ENCODE data around the gene LRRC32. TPM values are rescaled to one million over a fixed set of nuclear protein-coding genes. Genes with fewer than 3 reads are reported as not detected.

The LRRC32 gene
- total RNA-seq, 4 donors from 2014 or later, result 15.6 to 42.5 (median 17.9) TPM

GRCh38 chr11:76680518-76681425 lies 10.2 kb upstream of the LRRC32 start:
- Histone ChIP-seq H3K9me3 (no peaks in the 10 kb centered on the region), H3K27me3 (no peaks in the 10 kb centered on the region), H3K36me3 (no peaks in the 10 kb centered on the region), H3K4me3 (replicated peaks in 1 of 3) (no peak overlapping the region), H3K4me1 (peaks cover 2 to 4% of the 10 kb centered on the region in 2 donors), H3K27ac (no peak overlapping the region)
- TF ChIP-seq POLR2A (IDR thresholded peaks at IDR 0.05), result no peak
- TF ChIP-seq CTCF (IDR thresholded peaks at IDR 0.05), result peak; percentile 47 to 78 (median 60)
- intact Hi-C loops (cut with DNase I), result loop anchor here (10.0 kb wide), 1 partner anchor 126 kb away; no protein-coding TSS in a partner anchor
- DNase-seq, result peak; percentile 48 to 57
- 36 to 50% methylated on average over 13 to 21 of the region's 22 CpGs for WGBS, 2 donors

- intact Hi-C loops (cut with DNase I), result no loop called here
- DNase-seq, result no peak
- H3K36me3 ChIP-seq, result no peaks in the 10 kb centered on the region
- H3K4me1 ChIP-seq, result peaks cover 2 to 4% of the 10 kb centered on the region in 2 donors
- H3K27ac ChIP-seq, result no peak overlapping the region
- no peak overlapping the region for H3K4me3 ChIP-seq (replicated peaks in 1 of 3)
- WGBS, 2 donors, result 80 to 82% methylated on average over 8 of the region's 8 CpGs
- H3K27me3 ChIP-seq, result no peaks in the 10 kb centered on the region
- TF ChIP-seq POLR2A (IDR thresholded peaks at IDR 0.05) (no peak), CTCF (IDR thresholded peaks at IDR 0.05) (no peak)
- H3K9me3 ChIP-seq, result no peaks in the 10 kb centered on the region
Observed at GRCh38 chr11:76678321-76678720, 7.8 kb upstream of the LRRC32 start.

- Histone ChIP-seq H3K36me3 (no peaks in the 10 kb centered on the region), H3K4me1 (peaks cover 9 to 13% of the 10 kb centered on the region in 2 donors), H3K9me3 (no peaks in the 10 kb centered on the region), H3K4me3 (replicated peaks in 1 of 3) (no peak overlapping the region), H3K27me3 (no peaks in the 10 kb centered on the region), H3K27ac (no peak overlapping the region)
- DNase-seq, result no peak
- intact Hi-C loops (cut with DNase I), result no loop called here
- TF ChIP-seq POLR2A (IDR thresholded peaks at IDR 0.05) (no peak), CTCF (IDR thresholded peaks at IDR 0.05) (no peak)
Observed at GRCh38 chr11:76677458-76677765, 6.9 kb upstream of the LRRC32 start.

GRCh38 chr11:76676636-76677457 lies 6.3 kb upstream of the LRRC32 start:
- WGBS, 2 donors, result 88 to 89% methylated on average over 16 of the region's 16 CpGs
- H3K27me3 ChIP-seq, result no peaks in the 10 kb centered on the region
- H3K36me3 ChIP-seq, result no peaks in the 10 kb centered on the region
- no peaks in the 10 kb centered on the region for H3K9me3 ChIP-seq
- peaks cover 13 to 19% of the 10 kb centered on the region in 2 donors for H3K4me1 ChIP-seq
- no peak overlapping the region for H3K4me3 ChIP-seq (replicated peaks in 1 of 3)
- intact Hi-C loops (cut with DNase I), result no loop called here
- no peak for DNase-seq
- TF ChIP-seq POLR2A (IDR thresholded peaks at IDR 0.05) (no peak), CTCF (IDR thresholded peaks at IDR 0.05) (no peak)
- no peak overlapping the region for H3K27ac ChIP-seq

All from thyroid gland (tissue), 4 donors.